Left colon (tissue), 2 donors: ENCODE measurements around the gene TMEM238L. TPM values are rescaled to one million over a fixed set of nuclear protein-coding genes. Genes with fewer than 3 reads are reported as not detected.

Experiments used
- ATAC-seq: fragments of 200-7000 bp; cut with Tn5 transposase; one replicate; pipeline ENCODE4 v1.9.1; 2020; ENCODE audit warnings: mild to moderate bottlenecking, moderate library complexity
- DNase-seq, 2 donors: peaks; one replicate each; pipeline ENCODE4 v3.0.0-alpha.2; 2020
- intact Hi-C, 2 donors: fragments of 100-400 bp; cut with DNase I in 1 of 2; cut with micrococcal nuclease in 1 of 2; formaldehyde crosslinking; loops; one replicate each; pipeline versions ENCODE4 v1.11.2 to v1.14.0; 2022; cut with DNase I, micrococcal nuclease
- total RNA-seq, 2 donors: library from RNA; stranded (reverse); fragmentation: NEBNext Ultra II Directional; extraction: Animal tissue kit (Norgen Biotek cat#: 25700); gene quantifications; one replicate each; pipeline ENCODE4 v1.2.1, GENCODE V29; 2021
- donor health status: DM: no; HTN: no; CAD: no.
- donor health status: DM: yes; HTN: yes; CAD: no.

Gene TMEM238L
- total RNA-seq, 2 donors from 2014 or later: 89.7 to 95.0 TPM

- ATAC-seq (peak; percentile 72), DNase-seq (no peak)
- intact Hi-C loops: no loop called here
These were observed 18.6 kb downstream of the TMEM238L start for GRCh38 chr17:10785295-10785694.

DNA sequence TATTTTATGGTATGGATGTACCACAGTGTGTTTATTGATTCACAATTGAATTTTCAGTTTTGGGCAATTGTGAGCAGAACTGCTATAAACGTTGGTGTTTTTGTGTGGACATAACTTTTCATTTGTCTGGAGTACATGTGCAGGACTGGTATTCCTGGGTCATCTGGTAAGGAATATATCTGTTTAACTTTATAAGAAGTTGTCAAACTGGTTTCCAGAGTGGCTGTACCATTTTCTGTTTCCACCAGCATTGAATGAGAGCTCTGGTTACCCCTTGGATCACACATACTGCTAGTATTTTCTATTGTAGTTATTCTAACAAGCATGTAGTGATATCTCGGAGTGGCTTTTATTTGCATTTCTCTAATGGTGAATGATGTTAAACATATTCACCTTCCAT, 24.3 kb downstream of the TMEM238L start:
- intact Hi-C loops: no loop called here
- ATAC-seq (peak; percentile 15), DNase-seq (no peak)

- ATAC-seq (peak; percentile 22), DNase-seq (no peak)
- intact Hi-C loops: no loop called here
These were observed 26.0 kb downstream of the TMEM238L start for GRCh38 chr17:10777890-10778289.

DNA sequence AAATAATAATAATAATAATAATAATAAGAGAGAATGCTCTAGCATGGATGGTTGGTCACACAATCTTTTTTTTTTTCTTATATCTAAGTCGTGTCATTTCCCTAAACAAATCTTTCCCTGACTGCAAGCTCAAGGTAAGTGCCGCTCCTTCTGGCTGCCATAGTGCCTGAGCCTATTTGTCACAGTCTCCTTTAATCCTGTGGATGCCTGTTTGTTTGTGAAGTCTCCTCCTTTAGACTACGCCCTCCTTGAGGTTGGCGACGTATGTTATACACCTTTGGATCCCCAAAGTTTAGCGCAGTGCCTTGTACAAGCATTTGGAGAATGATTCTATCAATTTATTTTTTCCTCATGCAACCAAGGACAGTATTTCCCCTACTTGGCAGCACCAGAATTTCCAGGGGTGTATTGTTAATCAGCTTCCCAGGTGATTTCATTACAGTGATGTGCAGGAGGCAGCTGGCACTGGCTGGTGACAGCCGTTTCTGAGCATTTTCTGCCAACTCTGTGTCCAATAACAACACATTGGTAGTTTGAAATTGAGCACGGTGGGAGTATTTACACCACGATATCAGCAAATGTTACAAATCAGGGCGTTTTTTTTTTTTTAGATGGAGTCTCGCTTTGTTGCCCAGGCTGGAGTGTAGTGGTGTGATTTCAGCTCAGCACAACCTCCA, 26.6 kb downstream of the TMEM238L start:
- peak; percentile 37 for ATAC-seq
- intact Hi-C loops: no loop called here

DNA sequence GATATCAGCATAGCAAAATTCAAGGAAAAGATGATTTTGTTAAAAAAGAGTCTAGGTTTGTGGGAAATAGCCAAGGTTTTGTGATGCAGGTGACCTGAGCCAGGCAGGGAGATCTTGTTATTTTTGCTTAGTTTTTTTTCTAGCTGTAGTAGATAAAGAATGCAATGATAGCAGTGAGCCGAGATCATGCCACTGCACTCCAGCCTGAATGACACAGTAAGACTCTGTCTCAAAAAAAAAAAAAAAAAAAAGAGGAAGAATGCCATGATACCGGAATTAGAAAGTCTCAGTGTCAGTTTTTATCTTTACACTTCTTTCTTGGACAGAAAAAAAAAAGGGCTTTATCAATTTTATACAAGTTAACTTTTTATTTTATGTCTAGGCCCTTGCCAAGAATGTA, 27.5 kb downstream of the TMEM238L start:
- intact Hi-C loops: no loop called here
- DNase-seq (no peak), ATAC-seq (peak; percentile 25)

More for the DNA sequence above, 26.6 kb downstream of the TMEM238L start:
- DNase-seq: no peak

GRCh38 chr17:10775740-10776356, 28.1 kb downstream of the TMEM238L start:
- DNase-seq (no peak), ATAC-seq (peak; percentile 61)
- intact Hi-C loops: no loop called here

GRCh38 chr17:10775058-10775457, 28.8 kb downstream of the TMEM238L start:
- DNase-seq (peak; percentile 49 to 75), ATAC-seq (peak; percentile 76)
- intact Hi-C loops: no loop called here

GRCh38 chr17:10773391-10773790, 30.5 kb downstream of the TMEM238L start:
- ATAC-seq: no peak
- DNase-seq: no peak
- intact Hi-C loops: no loop called here

GRCh38 chr17:10772425-10773380, 31.2 kb downstream of the TMEM238L start:
- ATAC-seq: peak; percentile 11
- intact Hi-C loops: no loop called here
- peak; percentile 70 to 77 for DNase-seq

GRCh38 chr17:10771148-10771547, 32.8 kb downstream of the TMEM238L start:
- intact Hi-C loops: no loop called here
- no peak for ATAC-seq
- DNase-seq: no peak

GRCh38 chr17:10769840-10770239, 34.1 kb downstream of the TMEM238L start:
- ATAC-seq (no peak), DNase-seq (no peak)
- intact Hi-C loops: no loop called here

GRCh38 chr17:10768750-10769251, 35.1 kb downstream of the TMEM238L start:
- no peak for ATAC-seq
- no peak for DNase-seq
- intact Hi-C loops: no loop called here

DNA sequence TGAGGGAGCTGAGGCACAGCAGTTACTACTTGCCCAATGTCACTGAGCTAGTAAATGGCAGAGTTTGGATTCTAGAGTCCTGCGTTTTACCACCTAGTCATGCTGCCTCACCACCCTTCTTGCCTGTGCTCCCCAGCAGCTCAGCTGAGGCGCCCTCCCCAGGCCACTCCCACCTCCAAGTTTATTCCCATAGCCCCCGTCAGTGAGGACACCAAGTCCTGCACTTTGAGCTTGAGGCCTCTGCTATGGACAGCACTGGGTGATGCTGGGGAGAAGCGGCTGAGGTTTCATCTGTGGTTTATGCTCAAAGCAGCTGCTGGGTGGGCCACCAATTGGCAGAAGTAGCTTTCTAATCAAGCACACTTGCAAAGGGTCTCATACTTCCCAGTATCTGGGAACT, 36.7 kb downstream of the TMEM238L start:
- no peak for ATAC-seq
- no peak for DNase-seq
- intact Hi-C loops: no loop called here

DNA sequence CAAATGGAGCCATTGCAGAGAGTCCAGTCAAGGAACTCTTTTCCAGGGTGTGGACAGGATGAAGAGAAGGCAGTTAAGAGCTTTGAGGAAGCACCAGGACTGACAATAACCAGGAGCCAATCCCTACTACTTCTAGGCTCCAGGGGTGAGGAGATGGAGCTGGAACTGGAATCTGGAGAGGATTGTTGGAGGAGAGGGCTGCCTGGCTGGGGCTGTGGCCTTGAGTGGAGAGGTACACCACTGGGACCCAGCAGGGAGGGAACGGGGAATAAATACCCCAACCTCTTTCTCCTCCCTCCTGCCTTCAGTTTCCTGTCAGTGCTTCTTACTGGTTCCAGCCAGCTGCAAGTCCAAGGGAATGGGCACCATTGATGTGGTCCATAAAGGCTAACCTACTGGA, 41.9 kb downstream of the TMEM238L start:
- intact Hi-C loops: no loop called here
- DNase-seq (no peak), ATAC-seq (peak; percentile 47)

GRCh38 chr17:10761281-10761680, 42.6 kb downstream of the TMEM238L start:
- intact Hi-C loops: no loop called here
- DNase-seq (no peak), ATAC-seq (no peak)

DNA sequence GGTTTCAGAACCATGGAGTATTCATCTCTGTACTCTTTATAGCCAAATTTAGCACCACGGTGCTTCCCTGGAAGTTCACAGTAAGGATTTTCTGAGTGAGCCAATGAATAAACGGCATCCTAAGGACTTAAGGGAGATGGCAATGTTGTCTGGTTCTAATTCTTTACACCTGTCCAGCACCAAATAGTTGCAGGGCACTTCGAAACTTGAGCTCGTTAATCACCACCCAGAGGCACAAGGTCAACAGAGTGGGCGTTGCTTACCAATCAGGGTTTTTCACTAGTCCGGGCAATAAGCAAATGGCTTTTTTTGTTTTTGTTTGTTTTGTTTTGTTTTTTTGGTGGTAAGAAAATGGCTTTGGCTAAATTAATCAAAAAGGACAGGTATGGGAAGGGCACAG, 45.8 kb downstream of the TMEM238L start:
- ATAC-seq: no peak
- intact Hi-C loops: no loop called here
- DNase-seq: no peak

DNA sequence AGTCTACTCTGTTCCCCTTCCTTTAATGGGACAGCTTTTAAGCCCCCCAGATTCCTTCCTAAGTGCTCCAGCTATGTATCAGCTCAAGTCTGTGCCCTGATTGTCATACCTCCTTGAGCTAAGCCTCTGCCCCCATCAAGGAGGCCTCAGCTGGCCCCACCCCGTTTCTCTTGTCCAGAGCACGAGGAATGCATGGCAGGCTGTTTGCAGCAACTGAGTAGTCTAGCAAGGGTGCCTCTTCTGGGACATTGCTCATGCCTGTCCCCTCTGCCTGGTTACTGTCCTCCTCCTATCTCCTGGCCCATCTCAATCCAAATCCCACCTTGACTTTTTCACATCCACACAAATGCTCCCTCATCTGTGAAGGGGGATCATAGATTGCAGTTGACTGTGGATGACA, 46.3 kb downstream of the TMEM238L start:
- intact Hi-C loops: no loop called here
- DNase-seq (no peak), ATAC-seq (no peak)

DNA sequence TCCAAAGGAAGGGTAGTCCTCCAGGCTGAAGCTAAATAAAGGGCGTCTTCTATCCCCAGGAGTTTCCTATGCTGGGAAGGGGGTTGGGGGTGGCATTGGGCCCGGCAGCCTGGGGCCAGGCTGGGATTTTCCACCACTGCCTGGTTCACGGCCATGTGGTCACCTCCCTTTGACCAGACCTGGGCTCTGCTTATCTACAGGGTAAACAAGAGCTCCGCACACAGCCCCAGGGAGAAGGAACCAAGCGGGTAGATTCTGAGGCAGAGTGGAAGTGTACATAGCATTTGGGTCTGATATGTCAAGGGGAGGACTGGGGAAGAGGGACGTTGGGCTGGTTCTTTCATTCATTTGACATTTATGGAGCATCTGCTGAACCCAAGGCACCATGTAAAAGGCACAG, 46.8 kb downstream of the TMEM238L start:
- intact Hi-C loops: no loop called here
- ATAC-seq (peak; percentile 62), DNase-seq (no peak)

DNA sequence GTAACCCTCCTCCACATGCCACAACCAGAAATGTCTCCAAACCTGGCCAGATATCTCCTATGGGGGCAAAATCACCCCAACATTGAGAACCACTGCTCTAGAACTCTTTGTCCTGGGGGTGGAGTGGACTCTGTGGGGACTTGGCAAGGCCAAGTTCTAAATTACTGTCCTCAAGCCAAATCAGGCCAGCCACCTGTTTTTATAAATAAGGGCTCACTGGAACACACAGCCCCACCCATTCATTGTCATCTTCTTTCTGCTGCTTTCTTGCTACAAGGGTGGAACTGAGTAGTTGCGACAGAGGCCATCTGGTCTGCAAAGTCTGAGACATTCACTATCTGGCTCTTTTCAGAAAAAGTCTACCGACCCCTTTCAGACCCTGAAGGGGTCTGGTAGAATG, 47.3 kb downstream of the TMEM238L start:
- intact Hi-C loops: no loop called here
- DNase-seq: peak in 1 of 2 donors; percentile 39
- ATAC-seq: peak; percentile 73

GRCh38 chr17:10756185-10756584, 47.7 kb downstream of the TMEM238L start:
- DNase-seq: no peak
- peak; percentile 43 for ATAC-seq
- intact Hi-C loops: no loop called here
